Upper lobe of left lung (tissue), 4 donors: ENCODE measurements around the gene MAP1A.
"Not testable (repeated sequence)": the region's sequence is repeated elsewhere in the genome, so short reads cannot be mapped to it uniquely, and the experiment has no call there.

Experiments used
- CTCF ChIP-seq, 6 experiments: fragments of 450-650 bp in 4 of 6; fragments of 200-600 bp in 2 of 6; sonication (generic) in 2 of 6; IDR thresholded peaks; one replicate each; pipeline ENCODE4 v1.5.1; 2016 to 2019; ENCODE audit warnings: antibody characterized with exemption in 6 of 6
- EP300 ChIP-seq, 4 donors: sonication (generic); formaldehyde crosslinking; IDR thresholded peaks; one replicate each; pipeline ENCODE4 v1.5.1; 2017; ENCODE audit warnings: antibody characterized with exemption in 4 of 4, control low read depth in 2 of 4
- POLR2A ChIP-seq, 4 donors: fragments of 450-650 bp; IDR thresholded peaks; one replicate each; pipeline ENCODE4 v1.5.1; 2016 to 2017; ENCODE audit warnings: antibody characterized with exemption in 4 of 4, mild to moderate bottlenecking in 2 of 4

- not testable (repeated sequence) for TF ChIP-seq POLR2A, CTCF, EP300 (IDR thresholded peaks at IDR 0.05)
Observed at GRCh38 chr15:43566615-43567014, 49.2 kb downstream of the MAP1A start.
